Natural killer cell treated with Interleukin-12 subunit alpha and Interleukin-12 subunit beta and Interleukin-15 and Interleukin-18, amount 100 ng/mL, for 72 hours (primary cell): ENCODE data around the gene TNIK. TPM values are rescaled to one million over a fixed set of nuclear protein-coding genes. Genes with fewer than 3 reads are reported as not detected.

ENCODE experiments used
- ATAC-seq, 2 donors: fragments of 150-1000 bp; cut with Tn5 transposase in 1 of 2; sonication (Bioruptor Pico), chemical (Tn5 transposase) in 1 of 2; 2 replicates each; pipeline ENCODE4 v1.10.0; 2021
- DNase-seq: peaks from one replicate; pipeline ENCODE4 v3.0.0; 2022; ENCODE audit warnings: low spot score
- H3K27ac Mint-ChIP-seq, 2 donors: 1 replicate in 1 of 2; 2 replicates in 1 of 2; pipeline ENCODE4 v1.8.0; 2022; ENCODE audit warnings: mixed read lengths in 2 of 2, mild to moderate bottlenecking in 1 of 2, moderate library complexity in 1 of 2
- H3K27me3 Mint-ChIP-seq, 2 donors: 1 replicate in 1 of 2; 2 replicates in 1 of 2; pipeline ENCODE4 v1.8.0; 2022; ENCODE audit warnings: mixed read lengths in 2 of 2
- H3K36me3 Mint-ChIP-seq: one replicate; pipeline ENCODE4 v1.8.0; 2022; ENCODE audit warnings: mixed read lengths
- H3K4me1 Mint-ChIP-seq, 2 donors: 1 replicate in 1 of 2; 2 replicates in 1 of 2; pipeline ENCODE4 v1.8.0; 2022; ENCODE audit warnings: low read depth in 2 of 2, mixed read lengths in 2 of 2, mild to moderate bottlenecking in 1 of 2
- H3K4me3 Mint-ChIP-seq: one replicate; pipeline ENCODE4 v1.8.0; 2022; ENCODE audit warnings: mixed read lengths
- H3K9me3 Mint-ChIP-seq: 2 replicates; pipeline ENCODE4 v1.8.0; 2022; ENCODE audit warnings: mixed read lengths
- total RNA-seq, 2 donors: library from RNA; stranded (reverse); gene quantifications; one replicate each; pipeline ENCODE4 v1.2.3, GENCODE V29; 2022

The TNIK gene
- total RNA-seq, 2 donors from 2014 or later, result 44.3 to 48.5 TPM

- DNase-seq, result no peak
- ATAC-seq, result peak; percentile 57 to 69
- H3K9me3 Mint-ChIP-seq, result peaks cover 4% of the 10 kb centered on the region
- H3K4me1 Mint-ChIP-seq, result peaks cover 23 to 27% of the 10 kb centered on the region in 2 donors
- peak overlapping the region; percentile 84 for H3K4me3 Mint-ChIP-seq
- no peaks in the 10 kb centered on the region for H3K27me3 Mint-ChIP-seq
- peak overlapping the region; percentile 91 to 93 for H3K27ac Mint-ChIP-seq
- H3K36me3 Mint-ChIP-seq, result peaks cover 27% of the 10 kb centered on the region
Measured at GRCh38 chr3:171165499-171165921, 294.7 kb downstream of the TNIK start.

DNA sequence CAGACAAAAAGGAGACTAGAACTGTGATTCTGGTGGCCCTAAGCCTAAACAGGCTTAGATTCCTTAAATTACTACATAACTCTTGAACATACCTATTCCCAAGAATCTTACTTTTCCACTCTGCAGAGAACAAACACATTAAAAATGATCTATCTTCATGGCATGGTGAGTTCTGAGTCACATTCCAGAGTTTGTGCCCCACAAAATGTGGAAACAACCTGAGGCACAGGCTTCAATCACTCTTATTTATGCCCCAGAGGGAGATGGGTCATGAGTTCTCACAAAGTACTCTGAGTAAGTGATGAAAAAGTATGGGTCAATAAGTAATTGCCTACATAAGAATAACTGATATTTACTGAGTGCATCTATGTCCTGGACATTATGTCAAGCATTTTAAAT lies 296.1 kb downstream of the TNIK start:
- Mint-ChIP-seq H3K4me1 (peaks cover 23 to 27% of the 10 kb centered on the region in 2 donors), H3K4me3 (no peak overlapping the region), H3K27ac (peak overlapping the region in 1 of 2 donors; percentile 42), H3K36me3 (peaks cover 31% of the 10 kb centered on the region), H3K27me3 (no peaks in the 10 kb centered on the region), H3K9me3 (peaks cover 4% of the 10 kb centered on the region)
- no peak for ATAC-seq
- no peak for DNase-seq

DNA sequence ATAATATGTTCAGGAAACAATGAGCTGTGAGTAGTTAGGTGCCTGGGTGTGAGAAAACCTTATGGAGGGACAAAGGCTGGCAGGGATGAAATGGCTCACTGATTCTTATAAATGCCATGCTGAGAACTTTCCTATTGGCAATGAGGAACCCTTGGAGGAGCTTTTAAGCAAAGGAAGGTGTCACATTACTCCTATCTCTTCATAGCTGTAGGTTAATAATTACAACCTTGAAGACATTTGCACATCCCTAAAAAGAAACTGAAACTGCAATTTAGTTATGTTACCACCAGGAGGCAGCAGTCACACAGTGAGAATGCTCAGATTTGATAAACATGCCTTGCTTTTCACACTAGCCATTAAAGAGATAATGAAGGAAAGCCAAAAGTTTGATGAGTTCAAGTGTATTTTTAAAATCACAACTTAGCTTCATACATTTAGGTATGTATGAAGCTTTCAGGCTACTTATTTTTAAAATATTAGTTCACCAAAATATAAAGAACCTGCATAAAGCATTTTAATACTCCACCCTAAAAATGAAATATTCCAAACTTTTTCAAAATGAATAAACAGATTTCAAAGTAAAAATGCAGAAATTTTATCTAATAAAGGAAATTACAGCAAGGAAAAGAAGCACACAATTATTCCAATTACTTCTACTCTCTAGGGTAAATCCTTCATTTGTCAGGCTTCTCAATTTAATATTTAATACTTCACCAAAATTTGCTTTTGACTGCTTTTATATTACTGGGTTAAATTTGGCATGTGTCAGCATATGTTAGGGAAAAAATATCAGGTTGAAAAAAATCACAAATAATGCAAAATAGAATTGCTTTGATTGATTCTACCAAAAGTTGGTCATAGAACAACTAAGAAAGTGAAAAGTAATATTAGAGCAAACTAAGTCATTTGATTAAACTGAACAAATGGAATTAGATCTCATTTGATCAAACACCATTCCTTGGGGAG lies 296.8 kb downstream of the TNIK start:
- H3K27me3 Mint-ChIP-seq, result no peaks in the 10 kb centered on the region
- peaks cover 38% of the 10 kb centered on the region for H3K36me3 Mint-ChIP-seq
- H3K4me1 Mint-ChIP-seq, result peaks cover 23 to 27% of the 10 kb centered on the region in 2 donors
- DNase-seq, result no peak
- H3K4me3 Mint-ChIP-seq, result no peak overlapping the region
- no peak for ATAC-seq
- peaks cover 4% of the 10 kb centered on the region for H3K9me3 Mint-ChIP-seq
- H3K27ac Mint-ChIP-seq, result peak overlapping the region; percentile 30 to 46

- ATAC-seq (no peak), DNase-seq (no peak)
- no peaks in the 10 kb centered on the region for H3K9me3 Mint-ChIP-seq
- H3K27me3 Mint-ChIP-seq, result no peaks in the 10 kb centered on the region
- H3K36me3 Mint-ChIP-seq, result peaks cover 24% of the 10 kb centered on the region
- peaks cover 11 to 19% of the 10 kb centered on the region in 2 donors for H3K4me1 Mint-ChIP-seq
- no peak overlapping the region for H3K4me3 Mint-ChIP-seq
- peak overlapping the region in 1 of 2 donors; percentile 33 for H3K27ac Mint-ChIP-seq
Measured at GRCh38 chr3:171160325-171160724, 299.9 kb downstream of the TNIK start.

- DNase-seq (no peak), ATAC-seq (no peak)
- no peaks in the 10 kb centered on the region for H3K9me3 Mint-ChIP-seq
- peaks cover 28% of the 10 kb centered on the region for H3K36me3 Mint-ChIP-seq
- peaks cover 13 to 21% of the 10 kb centered on the region in 2 donors for H3K4me1 Mint-ChIP-seq
- H3K27ac Mint-ChIP-seq, result no peak overlapping the region
- no peaks in the 10 kb centered on the region for H3K27me3 Mint-ChIP-seq
- no peak overlapping the region for H3K4me3 Mint-ChIP-seq
Measured at GRCh38 chr3:171159822-171160157, 300.4 kb downstream of the TNIK start.

GRCh38 chr3:171159024-171159821 lies 301.0 kb downstream of the TNIK start:
- peaks cover 28% of the 10 kb centered on the region for H3K36me3 Mint-ChIP-seq
- H3K27ac Mint-ChIP-seq, result no peak overlapping the region
- H3K27me3 Mint-ChIP-seq, result no peaks in the 10 kb centered on the region
- no peak overlapping the region for H3K4me3 Mint-ChIP-seq
- ATAC-seq, result no peak
- DNase-seq, result no peak
- H3K4me1 Mint-ChIP-seq, result peaks cover 13 to 21% of the 10 kb centered on the region in 2 donors
- H3K9me3 Mint-ChIP-seq, result no peaks in the 10 kb centered on the region

DNA sequence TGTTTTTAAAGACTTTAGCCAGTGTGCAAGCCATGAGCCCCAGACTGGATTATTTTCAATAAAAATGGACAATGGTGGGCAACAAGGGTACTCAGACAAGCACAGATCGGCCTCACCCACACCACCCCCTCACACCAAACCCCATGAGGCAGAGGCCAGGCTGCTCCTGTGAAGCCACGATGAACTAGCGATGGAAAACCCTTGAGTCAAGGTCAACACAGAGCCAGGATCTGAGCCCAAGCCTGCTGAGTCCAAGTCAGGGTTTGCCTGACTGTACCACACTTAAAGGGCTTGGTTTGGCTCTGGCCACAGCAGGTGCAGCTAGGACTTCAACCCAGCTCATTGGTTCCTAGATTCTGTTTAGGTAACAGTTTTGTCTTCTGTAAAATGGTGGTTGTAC lies 302.2 kb downstream of the TNIK start:
- Mint-ChIP-seq H3K9me3 (no peaks in the 10 kb centered on the region), H3K27ac (no peak overlapping the region), H3K27me3 (no peaks in the 10 kb centered on the region), H3K4me1 (peaks cover 10 to 17% of the 10 kb centered on the region in 2 donors), H3K36me3 (peaks cover 31% of the 10 kb centered on the region), H3K4me3 (no peak overlapping the region)
- ATAC-seq, result no peak
- no peak for DNase-seq

- H3K27ac Mint-ChIP-seq, result no peak overlapping the region
- no peak overlapping the region for H3K4me3 Mint-ChIP-seq
- peaks cover 6 to 13% of the 10 kb centered on the region in 2 donors for H3K4me1 Mint-ChIP-seq
- no peak for DNase-seq
- H3K9me3 Mint-ChIP-seq, result no peaks in the 10 kb centered on the region
- H3K36me3 Mint-ChIP-seq, result peaks cover 24% of the 10 kb centered on the region
- no peaks in the 10 kb centered on the region for H3K27me3 Mint-ChIP-seq
- ATAC-seq, result no peak
Measured at GRCh38 chr3:171157286-171157685, 302.9 kb downstream of the TNIK start.

DNA sequence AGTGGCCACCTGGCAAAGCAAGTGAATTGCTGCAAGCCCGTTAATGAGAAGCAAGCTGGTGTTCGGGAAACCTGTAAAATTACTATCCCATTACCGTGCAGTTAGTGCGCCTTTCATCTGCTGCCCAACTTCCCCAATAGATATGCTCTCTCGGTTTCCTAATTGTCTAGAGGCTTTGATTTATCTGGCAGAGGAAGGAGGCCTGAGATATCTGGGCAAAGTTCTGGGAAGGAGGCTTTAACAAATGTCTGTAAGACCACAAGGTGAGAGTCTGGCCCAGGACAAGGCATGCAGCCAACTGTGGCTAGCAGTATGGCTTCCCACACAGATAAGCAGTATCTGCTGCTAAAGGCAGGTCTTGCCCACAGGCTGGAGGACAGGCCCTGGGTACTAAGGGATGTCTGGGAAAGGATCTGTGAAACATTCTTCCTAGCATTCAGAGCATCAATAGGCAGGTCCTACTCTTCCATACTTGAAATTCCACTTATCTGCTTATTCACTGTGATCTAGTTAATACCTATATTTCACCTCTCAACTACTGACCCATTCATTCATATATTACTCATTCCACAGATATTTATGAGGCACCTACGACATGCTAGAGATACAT lies 303.7 kb downstream of the TNIK start:
- H3K27ac Mint-ChIP-seq, result no peak overlapping the region
- peaks cover 6 to 13% of the 10 kb centered on the region in 2 donors for H3K4me1 Mint-ChIP-seq
- H3K4me3 Mint-ChIP-seq, result no peak overlapping the region
- no peaks in the 10 kb centered on the region for H3K27me3 Mint-ChIP-seq
- no peak for ATAC-seq
- DNase-seq, result no peak
- peaks cover 24% of the 10 kb centered on the region for H3K36me3 Mint-ChIP-seq
- no peaks in the 10 kb centered on the region for H3K9me3 Mint-ChIP-seq

DNA sequence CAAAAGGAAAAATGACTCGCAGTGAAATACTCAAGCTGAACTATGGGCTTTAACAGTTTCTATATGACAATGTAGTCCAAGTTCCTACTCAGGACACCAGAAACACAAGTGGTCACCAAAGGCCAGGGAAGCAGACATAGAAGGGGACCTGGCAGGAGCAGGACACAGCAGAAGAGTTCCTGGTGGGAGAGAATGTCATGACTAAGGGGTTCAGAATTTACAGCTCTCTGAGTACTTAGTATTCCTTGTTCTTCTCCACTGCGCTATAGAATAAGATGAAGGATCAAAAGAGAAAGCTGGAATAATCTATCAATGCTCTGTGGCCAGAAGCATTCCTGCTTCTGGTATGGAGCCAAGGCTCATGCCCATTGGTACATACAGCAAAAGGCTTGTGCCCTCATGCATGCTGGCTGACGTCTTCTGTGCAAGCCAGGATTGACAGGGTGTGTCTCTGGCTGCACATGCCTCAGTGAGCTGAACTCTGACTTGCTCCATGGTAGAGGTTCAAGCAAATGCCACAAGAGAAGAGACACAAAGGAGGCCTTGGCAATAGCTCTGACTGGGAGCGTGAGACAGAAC lies 305.0 kb downstream of the TNIK start:
- Mint-ChIP-seq H3K9me3 (no peaks in the 10 kb centered on the region), H3K4me3 (no peak overlapping the region), H3K36me3 (peaks cover 24% of the 10 kb centered on the region), H3K27me3 (no peaks in the 10 kb centered on the region), H3K27ac (no peak overlapping the region), H3K4me1 (peaks cover 6 to 13% of the 10 kb centered on the region in 2 donors)
- DNase-seq, result no peak
- ATAC-seq, result no peak

DNA sequence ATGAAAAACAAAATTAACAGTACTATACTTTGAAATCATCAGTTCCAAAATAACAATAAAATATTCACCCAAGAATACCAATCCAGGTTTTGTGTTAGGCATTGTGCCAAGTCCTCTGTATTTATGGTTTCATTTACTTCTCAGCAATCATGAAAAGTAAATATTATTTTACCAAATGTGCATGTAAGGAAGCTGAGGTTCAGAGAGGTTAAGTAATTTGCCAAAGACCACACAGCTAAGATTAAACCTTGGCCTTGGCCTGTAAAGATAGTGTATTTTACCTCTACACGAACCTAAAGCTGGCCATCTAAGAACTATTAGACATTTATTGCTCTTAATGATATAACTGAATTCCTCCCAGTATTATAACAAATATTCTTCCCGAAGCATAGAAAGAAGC lies 309.3 kb downstream of the TNIK start:
- Mint-ChIP-seq H3K27ac (no peak overlapping the region), H3K36me3 (peaks cover 13% of the 10 kb centered on the region), H3K9me3 (no peaks in the 10 kb centered on the region), H3K27me3 (no peaks in the 10 kb centered on the region), H3K4me1 (peaks cover 6% of the 10 kb centered on the region in 2 donors), H3K4me3 (no peak overlapping the region)
- no peak for ATAC-seq
- DNase-seq, result no peak

GRCh38 chr3:171149526-171150116 lies 310.6 kb downstream of the TNIK start:
- Mint-ChIP-seq H3K4me1 (peaks cover 0 to 2% of the 10 kb centered on the region in 2 donors), H3K27ac (no peak overlapping the region), H3K4me3 (no peak overlapping the region), H3K36me3 (peaks cover 6% of the 10 kb centered on the region), H3K27me3 (no peaks in the 10 kb centered on the region), H3K9me3 (no peaks in the 10 kb centered on the region)
- DNase-seq (no peak), ATAC-seq (no peak)

- Mint-ChIP-seq H3K9me3 (no peaks in the 10 kb centered on the region), H3K4me3 (no peak overlapping the region), H3K4me1 (peaks cover 0 to 3% of the 10 kb centered on the region in 2 donors), H3K36me3 (no peaks in the 10 kb centered on the region), H3K27me3 (no peaks in the 10 kb centered on the region), H3K27ac (no peak overlapping the region)
- no peak for ATAC-seq
- no peak for DNase-seq
Measured at GRCh38 chr3:171145798-171146197, 314.4 kb downstream of the TNIK start.
